ENCODE measurements around the gene NRK. TPM values are rescaled to one million over a fixed set of nuclear protein-coding genes. Genes with fewer than 3 reads are reported as not detected.
"Not testable (repeated sequence)": the region's sequence is repeated elsewhere in the genome, so short reads cannot be mapped to it uniquely, and the experiment has no call there.

NRK gene
- total RNA-seq, 1 experiment from 2014 or later = 0.73 TPM

DNA sequence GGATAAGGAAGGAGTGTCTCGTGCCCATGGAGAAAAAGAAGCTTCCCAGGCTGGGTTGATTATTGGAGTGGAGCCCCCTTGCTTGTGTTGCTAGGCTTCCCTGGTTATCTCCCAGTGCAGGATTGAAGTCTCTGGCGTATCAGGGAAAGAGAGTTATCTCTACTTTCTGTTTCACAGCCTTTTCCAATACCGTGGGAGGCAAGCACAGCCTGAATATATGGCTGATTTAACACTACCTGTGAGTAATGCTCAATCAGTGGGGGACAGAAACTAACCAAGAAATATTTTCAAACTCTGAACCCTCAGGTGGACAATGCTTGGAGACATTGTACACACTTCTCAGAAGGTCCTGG, 151.0 kb downstream of the NRK start:
- Histone ChIP-seq H3K4me2 (ENCODE audit: low read length) (no peak overlapping the region), H3K4me3 (ENCODE audit: low read length) (no peak overlapping the region), H3F3A (ENCODE audit: low read length, unreplicated experiment) (no peaks in the 10 kb centered on the region), H3K4me1 (ENCODE audit: insufficient read depth, low read length) (no peaks in the 10 kb centered on the region), H3K36me3 (ENCODE audit: low read depth, low read length) (no peaks in the 10 kb centered on the region), H3K9me3 (ENCODE audit: low read length) (no peaks in the 10 kb centered on the region), H2AFZ (ENCODE audit: low read length) (no peak overlapping the region), H3K27ac (ENCODE audit: low read length) (no peak overlapping the region), H4K20me1 (ENCODE audit: low read length) (no peaks in the 10 kb centered on the region), H3K79me2 (ENCODE audit: low read length) (no peaks in the 10 kb centered on the region), H3K9me2 (replicated peaks; ENCODE audit: low read length) (no peaks in the 10 kb centered on the region), H3K27me3 (ENCODE audit: low read length) (no peaks in the 10 kb centered on the region), H3K9ac (ENCODE audit: low read length) (no peak overlapping the region)
- no peak for TF ChIP-seq EZH2 (IDR thresholded peaks at IDR 0.05; ENCODE audit: low read length, unreplicated experiment)
- TF ChIP-seq EZH2phosphoT487 (IDR thresholded peaks at IDR 0.05; ENCODE audit: borderline replicate concordance, low read length) = no peak
- TF ChIP-seq, protein P1, sequence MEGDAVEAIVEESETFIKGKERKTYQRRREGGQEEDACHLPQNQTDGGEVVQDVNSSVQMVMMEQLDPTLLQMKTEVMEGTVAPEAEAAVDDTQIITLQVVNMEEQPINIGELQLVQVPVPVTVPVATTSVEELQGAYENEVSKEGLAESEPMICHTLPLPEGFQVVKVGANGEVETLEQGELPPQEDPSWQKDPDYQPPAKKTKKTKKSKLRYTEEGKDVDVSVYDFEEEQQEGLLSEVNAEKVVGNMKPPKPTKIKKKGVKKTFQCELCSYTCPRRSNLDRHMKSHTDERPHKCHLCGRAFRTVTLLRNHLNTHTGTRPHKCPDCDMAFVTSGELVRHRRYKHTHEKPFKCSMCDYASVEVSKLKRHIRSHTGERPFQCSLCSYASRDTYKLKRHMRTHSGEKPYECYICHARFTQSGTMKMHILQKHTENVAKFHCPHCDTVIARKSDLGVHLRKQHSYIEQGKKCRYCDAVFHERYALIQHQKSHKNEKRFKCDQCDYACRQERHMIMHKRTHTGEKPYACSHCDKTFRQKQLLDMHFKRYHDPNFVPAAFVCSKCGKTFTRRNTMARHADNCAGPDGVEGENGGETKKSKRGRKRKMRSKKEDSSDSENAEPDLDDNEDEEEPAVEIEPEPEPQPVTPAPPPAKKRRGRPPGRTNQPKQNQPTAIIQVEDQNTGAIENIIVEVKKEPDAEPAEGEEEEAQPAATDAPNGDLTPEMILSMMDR (conservative IDR thresholded peaks at IDR 0.05; ENCODE audit: low read depth, low read length) = no peak
- intact Hi-C loops (cut with micrococcal nuclease) = loop anchor here (10.0 kb wide), 1 partner anchor 191 kb away; the partner anchor contains the start of gene PWWP3B
- POLR2A ChIA-PET (ENCODE audit: unreplicated experiment) = no interaction called here
- no peak for ATAC-seq
- no peak for DNase-seq
- CTCF ChIA-PET = no interaction called here
- no TSS peak for BruUV-seq (replicated peaks)

DNA sequence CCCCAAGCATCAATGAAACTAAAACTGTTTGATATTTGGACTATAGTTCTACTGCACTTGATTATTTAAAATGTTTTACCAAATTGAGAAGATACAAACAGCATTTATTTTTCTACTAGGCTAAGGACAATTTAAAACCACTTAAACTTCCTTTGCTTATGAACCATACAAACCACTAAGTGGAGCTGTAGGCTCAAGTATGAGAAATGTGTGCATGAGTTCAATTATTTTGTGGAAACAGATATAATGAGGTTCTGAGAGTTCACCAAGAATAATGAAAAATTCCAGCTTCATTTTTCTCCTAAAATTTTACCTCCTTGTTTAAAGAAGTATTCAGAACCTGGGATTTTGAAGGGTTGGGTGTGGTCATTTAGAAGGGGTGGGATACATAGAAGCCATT, 153.0 kb downstream of the NRK start:
- H4K20me1 ChIP-seq (ENCODE audit: low read length) = no peaks in the 10 kb centered on the region
- POLR2A ChIA-PET (ENCODE audit: unreplicated experiment) = no interaction called here
- intact Hi-C loops (cut with micrococcal nuclease) = loop anchor here (1.0 to 10.0 kb wide), 3 partner anchors 65 to 421 kb away; partner anchors contain the start of gene PWWP3B
- H3K9me2 ChIP-seq (replicated peaks; ENCODE audit: low read length) = no peaks in the 10 kb centered on the region
- H3K27me3 ChIP-seq (ENCODE audit: low read length) = peaks cover 4% of the 10 kb centered on the region; the same call in 1 of the 2 replicates
- H2AFZ ChIP-seq (ENCODE audit: low read length) = no peak overlapping the region
- DNase-seq (peak; percentile 50), ATAC-seq (peak; percentile 46; the same call in 1 of the 2 replicates)
- H3K27ac ChIP-seq (ENCODE audit: low read length) = no peak overlapping the region
- H3K4me2 ChIP-seq (ENCODE audit: low read length) = no peak overlapping the region
- CTCF ChIA-PET = interaction anchor here (0.7 kb wide), 1 partner anchor 192 kb away, joined by 3 read pairs; the partner anchor contains the start of gene PWWP3B
- no peaks in the 10 kb centered on the region for H3K79me2 ChIP-seq (ENCODE audit: low read length)
- H3K36me3 ChIP-seq (ENCODE audit: low read depth, low read length) = no peaks in the 10 kb centered on the region
- no TSS peak for BruUV-seq (replicated peaks)
- no peaks in the 10 kb centered on the region for H3K9me3 ChIP-seq (ENCODE audit: low read length)
- H3F3A ChIP-seq (ENCODE audit: low read length, unreplicated experiment) = no peaks in the 10 kb centered on the region
- no peak overlapping the region for H3K9ac ChIP-seq (ENCODE audit: low read length)
- no peaks in the 10 kb centered on the region for H3K4me1 ChIP-seq (ENCODE audit: insufficient read depth, low read length)
- no peak overlapping the region for H3K4me3 ChIP-seq (ENCODE audit: low read length)
- TF ChIP-seq, protein P1 (conservative IDR thresholded peaks at IDR 0.05; ENCODE audit: low read depth, low read length) = peak; percentile 65
- TF ChIP-seq EZH2 (IDR thresholded peaks at IDR 0.05; ENCODE audit: low read length, unreplicated experiment) = no peak

DNA sequence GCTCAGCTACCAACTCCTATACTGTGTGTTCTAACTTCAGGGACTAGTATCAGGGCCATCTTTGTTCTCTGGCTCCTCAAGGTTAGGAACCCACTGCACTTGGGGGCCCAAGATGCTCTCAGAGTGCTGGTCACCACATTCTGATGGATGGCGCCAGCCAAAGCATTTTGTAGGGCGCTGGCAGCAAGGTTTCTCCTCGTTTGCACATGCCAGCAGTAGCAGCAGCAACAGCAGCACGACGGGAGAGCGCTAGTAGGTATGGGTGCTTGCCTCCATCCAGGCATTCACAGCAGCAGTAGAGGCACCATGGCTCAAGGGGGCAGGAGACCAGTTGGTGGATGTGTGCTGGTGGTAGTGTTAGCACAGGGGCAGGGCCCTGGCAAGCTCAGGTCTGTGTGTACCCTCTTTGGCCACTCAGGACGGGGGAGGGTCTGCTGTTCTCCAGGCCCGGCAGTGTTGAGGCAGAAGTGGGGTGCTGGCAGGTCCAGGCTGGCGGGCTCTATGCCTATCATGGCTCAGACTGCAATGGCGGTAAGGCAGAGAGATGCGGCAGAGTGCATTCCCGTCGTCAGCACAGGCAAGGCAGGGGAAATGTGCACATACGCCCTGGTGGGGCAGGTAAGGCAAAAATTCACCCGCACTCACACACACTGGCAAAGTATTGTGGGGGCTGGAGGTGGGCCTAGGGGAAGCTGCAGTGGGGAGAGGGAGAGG, 159.6 kb downstream of the NRK start:
- no peak overlapping the region for H3K9ac ChIP-seq (ENCODE audit: low read length)
- H3K27ac ChIP-seq (ENCODE audit: low read length) = no peak overlapping the region
- intact Hi-C loops (cut with micrococcal nuclease) = no loop called here
- H3K27me3 ChIP-seq (ENCODE audit: low read length) = peaks cover 4% of the 10 kb centered on the region; the same call in 1 of the 2 replicates
- no peaks in the 10 kb centered on the region for H3K9me2 ChIP-seq (replicated peaks; ENCODE audit: low read length)
- TF ChIP-seq EZH2 (IDR thresholded peaks at IDR 0.05; ENCODE audit: low read length, unreplicated experiment) (no peak), EZH2phosphoT487 (IDR thresholded peaks at IDR 0.05; ENCODE audit: borderline replicate concordance, low read length) (no peak)
- TF ChIP-seq, protein P1 (conservative IDR thresholded peaks at IDR 0.05; ENCODE audit: low read depth, low read length) = no peak
- no peaks in the 10 kb centered on the region for H4K20me1 ChIP-seq (ENCODE audit: low read length)
- H3K4me2 ChIP-seq (ENCODE audit: low read length) = no peak overlapping the region
- no peak overlapping the region for H2AFZ ChIP-seq (ENCODE audit: low read length)
- H3K79me2 ChIP-seq (ENCODE audit: low read length) = no peaks in the 10 kb centered on the region
- H3K9me3 ChIP-seq (ENCODE audit: low read length) = no peaks in the 10 kb centered on the region
- ChIA-PET CTCF (no interaction called here), POLR2A (ENCODE audit: unreplicated experiment) (no interaction called here)
- ATAC-seq (no peak), DNase-seq (no peak)
- H3F3A ChIP-seq (ENCODE audit: low read length, unreplicated experiment) = no peaks in the 10 kb centered on the region
- H3K4me3 ChIP-seq (ENCODE audit: low read length) = no peak overlapping the region
- no peaks in the 10 kb centered on the region for H3K36me3 ChIP-seq (ENCODE audit: low read depth, low read length)
- H3K4me1 ChIP-seq (ENCODE audit: insufficient read depth, low read length) = no peaks in the 10 kb centered on the region
- no TSS peak for BruUV-seq (replicated peaks)

DNA sequence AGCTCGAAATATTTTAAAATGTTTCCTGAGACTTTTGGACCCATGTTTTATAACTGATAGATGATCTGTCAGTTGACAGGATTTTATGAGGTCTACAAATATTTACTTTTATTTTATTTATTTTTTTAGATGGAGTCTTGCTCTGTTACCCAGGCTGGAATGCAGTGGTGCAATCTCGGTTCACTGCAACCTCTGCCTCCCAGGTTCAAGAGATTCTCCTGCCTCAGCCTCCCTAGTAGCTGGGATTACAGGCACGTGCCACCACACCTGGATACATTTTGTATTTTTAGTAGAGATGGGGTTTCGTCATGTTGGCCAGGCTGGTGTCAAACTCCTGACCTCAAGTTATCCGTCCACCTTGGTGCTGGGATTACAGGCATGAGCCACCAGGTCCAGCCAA, 166.1 kb downstream of the NRK start:
- H3K79me2 ChIP-seq (ENCODE audit: low read length); H3K4me3 ChIP-seq (ENCODE audit: low read length); H3K4me2 ChIP-seq (ENCODE audit: low read length); H3K9me2 ChIP-seq (replicated peaks; ENCODE audit: low read length); H4K20me1 ChIP-seq (ENCODE audit: low read length); H3K9ac ChIP-seq (ENCODE audit: low read length); H3F3A ChIP-seq (ENCODE audit: low read length, unreplicated experiment); H3K4me1 ChIP-seq (ENCODE audit: insufficient read depth, low read length); intact Hi-C loops (cut with micrococcal nuclease); H3K36me3 ChIP-seq (ENCODE audit: low read depth, low read length); POLR2A ChIA-PET (ENCODE audit: unreplicated experiment); H3K9me3 ChIP-seq (ENCODE audit: low read length); CTCF ChIA-PET; DNase-seq; BruUV-seq (replicated peaks); H3K27ac ChIP-seq (ENCODE audit: low read length); H2AFZ ChIP-seq (ENCODE audit: low read length); ATAC-seq: not testable (repeated sequence)
- H3K27me3 ChIP-seq (ENCODE audit: low read length) = peaks cover 14% of the 10 kb centered on the region

All from PC-3 (cell line).